ENCODE results near the gene CADPS2. TPM values are rescaled to one million over a fixed set of nuclear protein-coding genes. Genes with fewer than 3 reads are reported as not detected.

The CADPS2 gene
- total RNA-seq, 4 donors from 2014 or later: 2.2 to 9.2 (median 5.7) TPM

DNA sequence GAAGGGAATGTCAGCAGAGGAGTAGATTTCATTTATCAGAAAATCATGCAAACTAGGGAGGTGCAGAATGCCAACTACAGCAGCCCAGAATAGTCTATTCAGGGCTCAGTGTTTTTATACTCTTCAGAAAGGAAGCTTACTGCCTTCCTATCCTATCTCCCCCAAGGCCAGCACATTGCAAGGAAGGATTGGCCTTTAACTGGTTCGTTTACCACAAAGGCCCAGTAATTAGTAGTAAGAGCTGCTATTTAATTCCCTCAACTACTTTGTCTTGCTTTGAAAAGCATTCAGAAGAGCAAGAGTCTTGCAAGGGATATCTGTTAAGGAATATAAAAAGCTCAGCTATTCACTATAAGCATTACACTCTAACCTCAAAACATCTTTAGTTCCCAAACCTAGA lies 97.1 kb downstream of the CADPS2 start:
- no peak overlapping the region for H3K27ac ChIP-seq
- 25 to 54% methylated on average over 1 of the region's 1 CpG for whole genome bisulfite sequencing, 2 donors
- no peaks in the 10 kb centered on the region for H3K4me1 ChIP-seq
- H3K9me3 ChIP-seq: no peaks in the 10 kb centered on the region
- intact Hi-C loops (cut with DNase I): no loop called here
- no peaks in the 10 kb centered on the region for H3K27me3 ChIP-seq
- H3K4me3 ChIP-seq: no peak overlapping the region
- no peaks in the 10 kb centered on the region for H3K36me3 ChIP-seq
- no peak for TF ChIP-seq POLR2A (IDR thresholded peaks at IDR 0.05)
- TF ChIP-seq, protein P1, sequence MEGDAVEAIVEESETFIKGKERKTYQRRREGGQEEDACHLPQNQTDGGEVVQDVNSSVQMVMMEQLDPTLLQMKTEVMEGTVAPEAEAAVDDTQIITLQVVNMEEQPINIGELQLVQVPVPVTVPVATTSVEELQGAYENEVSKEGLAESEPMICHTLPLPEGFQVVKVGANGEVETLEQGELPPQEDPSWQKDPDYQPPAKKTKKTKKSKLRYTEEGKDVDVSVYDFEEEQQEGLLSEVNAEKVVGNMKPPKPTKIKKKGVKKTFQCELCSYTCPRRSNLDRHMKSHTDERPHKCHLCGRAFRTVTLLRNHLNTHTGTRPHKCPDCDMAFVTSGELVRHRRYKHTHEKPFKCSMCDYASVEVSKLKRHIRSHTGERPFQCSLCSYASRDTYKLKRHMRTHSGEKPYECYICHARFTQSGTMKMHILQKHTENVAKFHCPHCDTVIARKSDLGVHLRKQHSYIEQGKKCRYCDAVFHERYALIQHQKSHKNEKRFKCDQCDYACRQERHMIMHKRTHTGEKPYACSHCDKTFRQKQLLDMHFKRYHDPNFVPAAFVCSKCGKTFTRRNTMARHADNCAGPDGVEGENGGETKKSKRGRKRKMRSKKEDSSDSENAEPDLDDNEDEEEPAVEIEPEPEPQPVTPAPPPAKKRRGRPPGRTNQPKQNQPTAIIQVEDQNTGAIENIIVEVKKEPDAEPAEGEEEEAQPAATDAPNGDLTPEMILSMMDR (IDR thresholded peaks at IDR 0.05): no peak
- DNase-seq: no peak

DNA sequence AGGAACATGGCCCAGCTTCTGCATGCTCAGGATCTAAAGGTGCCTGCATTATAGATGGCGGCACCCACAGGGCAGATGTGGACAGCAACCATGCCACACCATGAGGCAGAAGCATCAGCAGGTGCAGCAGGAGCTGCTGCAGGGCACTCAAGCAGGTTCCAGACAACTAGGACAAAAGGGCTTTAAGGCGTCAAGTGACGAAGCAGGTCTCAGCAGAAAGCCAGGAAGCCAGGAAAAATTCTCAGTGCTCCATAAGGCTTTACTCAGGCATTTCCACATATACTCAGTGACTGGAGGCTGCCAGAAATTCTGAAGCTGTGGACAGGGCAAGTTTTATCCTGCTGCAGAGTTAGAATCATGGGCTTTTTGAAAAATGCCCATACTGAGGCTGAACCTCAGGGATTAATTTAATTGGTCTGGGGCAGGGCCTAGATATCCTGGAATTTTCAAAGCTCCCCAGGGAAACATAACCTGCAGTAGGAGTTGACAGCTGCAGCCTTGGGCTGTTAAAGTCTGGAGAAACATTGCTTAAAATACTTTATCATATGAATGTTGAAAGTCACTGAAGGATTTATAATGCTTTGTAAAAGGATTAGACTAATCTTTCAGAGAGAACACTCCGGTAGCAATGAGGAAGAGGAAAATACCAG lies 115.4 kb downstream of the CADPS2 start:
- Histone ChIP-seq H3K4me3 (no peak overlapping the region), H3K4me1 (peaks cover 0 to 7% (median 0%) of the 10 kb centered on the region in 3 donors), H3K27me3 (peaks cover 0 to 13% (median 0%) of the 10 kb centered on the region in 4 donors), H3K27ac (no peak overlapping the region), H3K9me3 (no peaks in the 10 kb centered on the region), H3K36me3 (no peaks in the 10 kb centered on the region)
- intact Hi-C loops (cut with DNase I): no loop called here
- TF ChIP-seq, protein P1 (IDR thresholded peaks at IDR 0.05): no peak
- no peak for DNase-seq
- 41 to 51% methylated on average over 4 of the region's 4 CpGs for WGBS, 2 donors

DNA sequence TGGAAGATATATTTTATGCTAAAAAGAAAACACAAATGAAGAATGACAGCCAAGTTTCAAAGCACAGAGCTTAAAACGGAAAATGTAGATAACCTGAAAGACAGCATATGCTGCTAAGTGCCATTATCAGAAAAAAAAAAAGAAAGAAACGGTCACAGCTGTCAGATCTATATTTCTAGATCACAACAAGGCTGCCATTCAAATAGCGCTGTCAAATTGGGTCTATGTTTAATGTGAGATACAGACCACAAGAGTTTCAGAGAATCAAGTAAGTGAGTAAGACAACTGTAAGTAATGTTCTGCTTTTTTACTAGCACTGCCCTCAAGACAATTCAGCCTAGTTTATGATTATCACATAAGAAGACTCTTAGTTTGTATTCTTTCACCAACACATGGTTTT lies 117.4 kb downstream of the CADPS2 start:
- DNase-seq: no peak
- H3K27ac ChIP-seq: no peak overlapping the region
- H3K9me3 ChIP-seq: no peaks in the 10 kb centered on the region
- H3K36me3 ChIP-seq: no peaks in the 10 kb centered on the region
- H3K27me3 ChIP-seq: peaks cover 0 to 13% (median 0%) of the 10 kb centered on the region in 4 donors
- WGBS, 2 donors: 74 to 75% methylated on average over 3 of the region's 3 CpGs
- intact Hi-C loops (cut with DNase I): no loop called here
- no peak overlapping the region for H3K4me3 ChIP-seq
- H3K4me1 ChIP-seq: peaks cover 0 to 7% (median 0%) of the 10 kb centered on the region in 3 donors
- TF ChIP-seq POLR2A (IDR thresholded peaks at IDR 0.05): no peak
- TF ChIP-seq, protein P1 (IDR thresholded peaks at IDR 0.05): no peak

DNA sequence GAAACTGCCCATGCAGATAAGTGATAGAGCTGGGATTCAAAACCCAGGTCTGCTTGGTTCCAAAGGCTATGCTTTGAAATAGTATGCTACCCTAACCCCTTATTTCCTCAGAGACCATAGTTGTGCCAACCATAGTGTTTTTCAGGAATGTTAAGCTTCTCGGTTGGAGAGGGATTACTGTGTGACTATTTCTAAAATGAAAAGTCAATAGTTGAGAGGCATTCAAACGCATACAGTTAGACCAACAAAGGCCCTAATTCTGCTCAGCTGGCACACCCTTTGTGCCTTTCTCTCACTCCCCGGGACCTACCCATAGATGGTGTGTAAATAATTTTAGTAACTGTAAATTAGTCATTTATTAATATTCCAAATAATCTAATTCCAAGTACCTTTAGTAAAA lies 118.9 kb downstream of the CADPS2 start:
- intact Hi-C loops (cut with DNase I): no loop called here
- Histone ChIP-seq H3K4me1 (peaks cover 0 to 7% (median 0%) of the 10 kb centered on the region in 3 donors), H3K36me3 (no peaks in the 10 kb centered on the region), H3K27ac (no peak overlapping the region), H3K9me3 (no peaks in the 10 kb centered on the region), H3K4me3 (no peak overlapping the region), H3K27me3 (peaks cover 0 to 13% (median 0%) of the 10 kb centered on the region in 4 donors)
- TF ChIP-seq POLR2A (IDR thresholded peaks at IDR 0.05): no peak
- TF ChIP-seq, protein P1 (IDR thresholded peaks at IDR 0.05): no peak
- 51 to 72% methylated on average over 3 of the region's 3 CpGs for WGBS, 2 donors
- DNase-seq: no peak

DNA sequence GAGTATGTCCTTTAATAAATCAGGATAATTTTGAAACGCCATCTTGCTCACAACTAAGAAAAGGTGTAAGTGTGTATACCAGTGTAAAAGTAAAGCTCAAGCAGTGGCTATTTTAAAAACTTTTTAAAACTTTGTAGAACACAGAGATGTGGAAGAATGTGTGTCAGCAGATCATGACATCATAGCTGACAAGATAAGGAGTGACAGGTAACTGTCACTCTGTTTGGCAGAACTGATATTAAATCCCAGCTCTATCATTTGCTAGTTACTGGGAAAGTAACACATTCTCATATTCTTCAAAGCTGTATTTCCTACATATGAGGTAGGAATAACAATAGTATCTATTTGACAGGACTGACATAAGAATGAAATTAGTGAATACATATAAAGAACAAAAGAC lies 119.7 kb downstream of the CADPS2 start:
- H3K36me3 ChIP-seq: no peaks in the 10 kb centered on the region
- H3K9me3 ChIP-seq: no peaks in the 10 kb centered on the region
- H3K27ac ChIP-seq: no peak overlapping the region
- no peak for DNase-seq
- TF ChIP-seq, protein P1 (IDR thresholded peaks at IDR 0.05): no peak
- no peak for TF ChIP-seq POLR2A (IDR thresholded peaks at IDR 0.05)
- peaks cover 0 to 7% (median 0%) of the 10 kb centered on the region in 3 donors for H3K4me1 ChIP-seq
- no peak overlapping the region for H3K4me3 ChIP-seq
- H3K27me3 ChIP-seq: peaks cover 0 to 13% (median 0%) of the 10 kb centered on the region in 4 donors
- WGBS, 2 donors: 67 to 90% methylated on average over 1 of the region's 1 CpG
- intact Hi-C loops (cut with DNase I): no loop called here
